ENCODE data around the gene ZBTB8A. TPM values are rescaled to one million over a fixed set of nuclear protein-coding genes. Genes with fewer than 3 reads are reported as not detected.
"Not testable (repeated sequence)": the region's sequence is repeated elsewhere in the genome, so short reads cannot be mapped to it uniquely, and the experiment has no call there.

The ZBTB8A gene
- total RNA-seq, 4 donors from 2014 or later = 2.2 to 21.1 (median 6.6) TPM

- 87 to 94% methylated on average over 8 to 9 of the region's 9 CpGs for WGBS, 2 donors (ENCODE audit: low coverage in 1 of 2)
- Histone ChIP-seq H3K27me3 (no peaks in the 10 kb centered on the region), H3K27ac (no peak overlapping the region), H3K9me3 (no peaks in the 10 kb centered on the region), H3K36me3 (no peaks in the 10 kb centered on the region), H3K4me3 (no peak overlapping the region), H3K4me1 (peaks cover 0 to 4% (median under 1%) of the 10 kb centered on the region in 4 donors)
- in situ Hi-C loops (cut with MboI; ENCODE audit: low pct_ligation_motif_present in 1 of 4, low pct_unique_long_range_greater_than_20kb in 1 of 4, low sequenced_read_pairs in 3 of 4) (no loop called here), intact Hi-C loops (cut with DNase I; ENCODE audit: low total_unique reads) (no loop called here)
- TF ChIP-seq EP300 (IDR thresholded peaks at IDR 0.05; ENCODE audit: low read depth) = no peak
- TF ChIP-seq POLR2A (IDR thresholded peaks at IDR 0.05) = no peak
- no peak for TF ChIP-seq POLR2AphosphoS5 (IDR thresholded peaks at IDR 0.05)
- no peak for TF ChIP-seq CTCF (IDR thresholded peaks at IDR 0.05)
- no peak for DNase-seq
Observed at GRCh38 chr1:32525661-32526444, 13.4 kb upstream of the ZBTB8A start.

- H3K27ac ChIP-seq; intact Hi-C loops (cut with DNase I; ENCODE audit: low total_unique reads); H3K36me3 ChIP-seq; H3K9me3 ChIP-seq; DNase-seq; in situ Hi-C loops (cut with MboI; ENCODE audit: low pct_ligation_motif_present in 1 of 4, low pct_unique_long_range_greater_than_20kb in 1 of 4, low sequenced_read_pairs in 3 of 4); H3K27me3 ChIP-seq; H3K4me3 ChIP-seq; H3K4me1 ChIP-seq: not testable (repeated sequence)
- 87 to 89% methylated on average over 7 to 10 of the region's 10 CpGs for WGBS, 2 donors (ENCODE audit: low coverage in 1 of 2)
Observed at GRCh38 chr1:32528550-32528949, 10.7 kb upstream of the ZBTB8A start.

GRCh38 chr1:32533792-32534327, 5.4 kb upstream of the ZBTB8A start:
- no peak overlapping the region for H3K4me3 ChIP-seq
- 71% methylated on average over 4 of the region's 4 CpGs for WGBS, 2 donors (ENCODE audit: low coverage in 1 of 2)
- TF ChIP-seq EP300 (IDR thresholded peaks at IDR 0.05; ENCODE audit: low read depth) (no peak), POLR2A (IDR thresholded peaks at IDR 0.05) (no peak), POLR2AphosphoS5 (IDR thresholded peaks at IDR 0.05) (no peak)
- no peaks in the 10 kb centered on the region for H3K36me3 ChIP-seq
- no peak overlapping the region for H3K27ac ChIP-seq
- H3K4me1 ChIP-seq = peaks cover 0 to 6% (median 2%) of the 10 kb centered on the region in 4 donors
- no peaks in the 10 kb centered on the region for H3K27me3 ChIP-seq
- H3K9me3 ChIP-seq = no peaks in the 10 kb centered on the region
- in situ Hi-C loops (cut with MboI; ENCODE audit: low pct_ligation_motif_present in 1 of 4, low pct_unique_long_range_greater_than_20kb in 1 of 4, low sequenced_read_pairs in 3 of 4) (no loop called here), intact Hi-C loops (cut with DNase I; ENCODE audit: low total_unique reads) (no loop called here)
- no peak for DNase-seq

- intact Hi-C loops (cut with DNase I; ENCODE audit: low total_unique reads) = no loop called here
Observed at GRCh38 chr1:32536117-32536516, 3.1 kb upstream of the ZBTB8A start.

More at GRCh38 chr1:32536117-32536516, 3.1 kb upstream of the ZBTB8A start:
- H3K27me3 ChIP-seq = no peaks in the 10 kb centered on the region
- in situ Hi-C loops (cut with MboI; ENCODE audit: low pct_ligation_motif_present in 1 of 4, low pct_unique_long_range_greater_than_20kb in 1 of 4, low sequenced_read_pairs in 3 of 4) = no loop called here
- H3K36me3 ChIP-seq = no peaks in the 10 kb centered on the region
- peaks cover 0 to 20% (median 9%) of the 10 kb centered on the region in 4 donors for H3K4me1 ChIP-seq
- no peak for DNase-seq
- WGBS, 2 donors (ENCODE audit: low coverage in 1 of 2) = 76 to 85% methylated on average over 4 of the region's 4 CpGs
- H3K9me3 ChIP-seq = no peaks in the 10 kb centered on the region
- no peak for TF ChIP-seq POLR2AphosphoS5 (IDR thresholded peaks at IDR 0.05)
- TF ChIP-seq POLR2A (IDR thresholded peaks at IDR 0.05) = no peak
- no peak for TF ChIP-seq EP300 (IDR thresholded peaks at IDR 0.05; ENCODE audit: low read depth)
- TF ChIP-seq CTCF (IDR thresholded peaks at IDR 0.05) = no peak
- H3K27ac ChIP-seq = no peak overlapping the region
- no peak overlapping the region for H3K4me3 ChIP-seq

Data from transverse colon (tissue), 4 donors.